ENCODE measurements around the gene MAP3K10.
"Not testable (repeated sequence)": the region's sequence is repeated elsewhere in the genome, so short reads cannot be mapped to it uniquely, and the experiment has no call there.

Gene MAP3K10

DNA sequence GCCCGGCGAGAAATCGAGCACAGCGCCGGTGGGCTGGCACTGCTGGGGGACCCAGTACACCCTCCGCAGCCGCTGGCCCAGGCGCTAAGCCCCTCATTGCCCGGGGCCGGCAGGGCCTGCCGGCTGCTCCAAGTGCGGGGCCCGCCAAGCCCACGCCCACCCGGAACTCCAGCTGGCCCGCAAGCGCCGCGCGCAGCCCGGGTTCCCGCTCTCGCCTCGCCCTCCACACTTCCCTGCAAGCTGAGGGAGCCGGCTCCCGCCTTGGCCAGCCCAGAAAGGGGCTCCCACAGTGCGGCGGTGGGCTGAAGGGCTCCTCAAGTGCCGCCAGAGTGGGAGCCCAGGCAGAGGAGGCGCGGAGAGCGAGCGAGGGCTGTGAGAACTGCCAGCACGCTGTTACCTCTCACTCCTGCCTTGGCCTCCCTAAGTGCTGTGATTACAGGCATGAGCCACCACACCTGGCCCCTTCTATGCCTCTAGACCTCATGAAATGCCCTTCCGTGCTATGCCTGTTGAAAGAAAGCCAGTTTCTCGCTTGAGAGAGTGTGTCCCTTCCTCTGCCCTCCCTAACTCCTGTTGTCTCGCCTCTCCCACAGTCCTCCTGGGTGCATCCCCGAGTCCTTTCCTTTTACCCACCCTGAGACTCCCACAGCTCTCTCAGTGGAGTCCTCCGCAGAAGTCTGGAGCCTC is 20.8 kb upstream of the MAP3K10 start:
- intact Hi-C loops (cut with DNase I); DNase-seq: not testable (repeated sequence)

DNA sequence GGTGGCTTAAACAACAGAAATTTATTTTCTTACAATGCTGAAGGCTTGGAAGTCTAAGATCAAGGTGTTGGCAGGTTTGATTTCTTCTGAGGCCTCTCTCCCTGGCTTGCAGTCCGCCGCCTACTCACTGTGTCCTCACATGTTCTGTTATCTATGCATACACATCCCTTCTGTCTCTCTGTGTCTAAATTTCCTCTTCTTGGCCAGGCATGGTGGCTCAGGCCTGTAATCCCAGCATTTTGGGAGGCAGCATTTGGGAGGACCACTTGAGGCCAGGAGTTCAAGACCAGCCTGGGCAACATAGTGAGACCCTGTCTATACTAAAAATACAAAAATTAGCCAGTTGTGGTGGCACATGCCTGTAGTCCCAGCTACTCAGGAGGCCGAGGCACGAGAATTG is 19.9 kb upstream of the MAP3K10 start:
- intact Hi-C loops (cut with DNase I), result not testable (repeated sequence)
- DNase-seq, result peak in 2 of 10 donors; percentile 32 to 83

DNA sequence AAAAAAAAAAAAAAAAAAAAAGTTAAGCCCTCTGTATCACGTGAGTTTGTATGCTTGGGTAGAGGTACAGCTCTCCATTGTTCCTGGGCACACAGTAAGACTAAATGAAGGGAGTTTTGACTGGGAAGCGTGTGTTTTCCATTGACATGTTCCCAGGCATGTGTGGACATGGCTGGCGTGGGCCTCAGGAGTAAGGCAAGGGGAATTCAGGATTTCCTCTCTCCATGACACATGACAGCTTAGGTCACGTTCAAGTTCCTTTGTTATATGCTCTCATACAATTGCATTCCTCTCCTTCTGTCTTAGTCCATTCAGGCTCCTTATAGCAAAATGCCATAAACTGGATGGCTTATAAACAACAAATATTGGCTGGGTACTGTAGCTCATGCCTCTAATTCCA is 17.1 kb upstream of the MAP3K10 start:
- no peak for DNase-seq
- intact Hi-C loops (cut with DNase I), result no loop called here

DNA sequence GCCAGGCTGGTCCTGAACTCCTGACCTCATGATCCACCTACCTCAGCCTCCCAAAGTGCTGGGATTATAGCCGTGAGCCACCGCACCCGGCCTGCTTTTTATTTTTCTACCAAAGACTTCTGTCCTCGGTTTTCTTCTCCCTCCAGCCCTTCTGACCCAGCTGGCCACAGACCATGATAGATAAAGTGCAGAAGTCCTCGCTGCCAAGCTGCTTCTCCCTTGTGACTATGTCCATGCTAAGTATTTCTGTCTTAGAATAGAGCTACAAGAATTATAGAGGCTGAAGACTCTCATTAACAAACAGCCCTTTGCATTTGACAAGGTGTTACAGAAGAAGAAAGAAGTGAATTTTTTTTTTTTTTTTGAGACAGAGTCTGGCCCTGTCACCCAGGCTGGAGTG is 15.4 kb upstream of the MAP3K10 start:
- intact Hi-C loops (cut with DNase I), result no loop called here
- no peak for DNase-seq

DNA sequence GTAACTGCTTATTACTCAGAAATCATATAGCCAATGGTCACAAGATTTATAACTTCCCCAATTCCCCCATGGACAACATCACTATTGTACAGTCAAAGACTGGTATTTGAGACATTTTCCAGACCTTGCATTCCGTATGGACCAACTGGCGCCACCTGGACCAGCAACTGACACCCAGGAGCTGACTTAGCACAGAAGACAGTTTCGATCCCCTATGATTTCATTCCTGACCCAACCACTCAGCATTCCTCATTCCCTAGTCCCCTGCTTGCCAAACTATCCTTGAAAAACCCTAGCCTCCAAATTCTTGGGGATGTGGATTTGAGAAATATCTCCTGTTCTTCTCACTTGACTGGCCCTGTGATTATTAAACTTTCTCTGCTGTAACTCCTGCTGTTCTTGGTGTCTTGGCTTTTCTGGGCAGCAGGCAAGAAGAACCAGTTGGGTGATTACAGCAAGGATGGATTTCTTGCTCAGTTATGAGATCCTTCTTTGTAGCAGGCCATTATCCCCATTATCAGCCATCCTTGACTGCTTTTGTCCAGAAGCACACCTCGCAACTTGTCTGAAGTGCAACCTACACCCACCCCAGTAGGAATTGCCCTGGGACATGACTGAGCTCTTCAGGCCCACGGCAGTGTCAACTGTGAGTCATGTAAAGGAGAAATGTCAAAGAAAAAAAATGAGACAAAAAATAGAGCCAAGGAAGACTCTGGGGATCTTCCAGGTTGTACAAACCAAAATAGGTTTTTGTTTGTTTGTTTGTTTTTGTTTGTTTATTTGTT is 13.7 kb upstream of the MAP3K10 start:
- intact Hi-C loops (cut with DNase I), result no loop called here

DNA sequence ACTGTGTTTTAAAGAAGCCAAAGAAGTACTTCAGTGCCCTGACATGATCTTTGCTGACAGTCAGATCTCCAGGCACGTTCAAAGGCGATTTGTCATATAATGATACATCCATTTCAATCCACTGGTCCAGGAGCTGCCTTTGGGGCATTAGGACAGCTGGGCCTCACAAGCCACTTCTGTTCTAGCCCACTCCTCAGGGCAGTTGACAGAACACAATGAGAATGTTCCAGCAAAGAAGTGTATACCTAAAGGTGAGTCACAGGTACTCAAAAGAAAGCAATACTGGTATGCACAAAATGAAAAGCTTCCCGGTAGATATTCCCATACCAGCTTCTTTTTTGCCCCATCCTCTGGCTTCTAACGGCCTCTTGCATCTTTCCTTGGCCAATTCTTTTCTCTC is 12.5 kb upstream of the MAP3K10 start:
- intact Hi-C loops (cut with DNase I), result no loop called here
- peak in 1 of 10 donors; percentile 1 for DNase-seq

More for the DNA sequence above, 13.7 kb upstream of the MAP3K10 start:
- DNase-seq, result no peak

DNA sequence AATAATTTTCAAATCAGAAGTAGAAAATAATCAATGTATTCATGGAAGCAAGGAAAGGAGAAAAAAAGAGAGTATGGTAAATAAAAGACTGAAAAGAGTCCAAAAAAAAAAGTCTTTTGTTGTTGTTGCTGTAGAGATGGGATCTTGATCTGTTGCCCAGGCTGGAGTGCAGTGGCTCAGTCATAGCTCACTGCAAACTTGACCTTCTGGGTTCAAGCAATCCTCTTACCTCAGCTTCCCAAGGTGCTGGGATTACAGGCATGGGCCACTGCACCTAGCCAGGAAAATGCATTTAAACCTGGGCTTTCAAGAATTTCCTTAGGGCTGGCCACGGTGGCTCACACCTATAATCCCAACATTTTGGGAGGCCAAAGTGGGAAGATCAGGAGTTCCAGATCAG is 7.0 kb upstream of the MAP3K10 start:
- peak in 1 of 10 donors; percentile 2 for DNase-seq
- intact Hi-C loops (cut with DNase I), result no loop called here

DNA sequence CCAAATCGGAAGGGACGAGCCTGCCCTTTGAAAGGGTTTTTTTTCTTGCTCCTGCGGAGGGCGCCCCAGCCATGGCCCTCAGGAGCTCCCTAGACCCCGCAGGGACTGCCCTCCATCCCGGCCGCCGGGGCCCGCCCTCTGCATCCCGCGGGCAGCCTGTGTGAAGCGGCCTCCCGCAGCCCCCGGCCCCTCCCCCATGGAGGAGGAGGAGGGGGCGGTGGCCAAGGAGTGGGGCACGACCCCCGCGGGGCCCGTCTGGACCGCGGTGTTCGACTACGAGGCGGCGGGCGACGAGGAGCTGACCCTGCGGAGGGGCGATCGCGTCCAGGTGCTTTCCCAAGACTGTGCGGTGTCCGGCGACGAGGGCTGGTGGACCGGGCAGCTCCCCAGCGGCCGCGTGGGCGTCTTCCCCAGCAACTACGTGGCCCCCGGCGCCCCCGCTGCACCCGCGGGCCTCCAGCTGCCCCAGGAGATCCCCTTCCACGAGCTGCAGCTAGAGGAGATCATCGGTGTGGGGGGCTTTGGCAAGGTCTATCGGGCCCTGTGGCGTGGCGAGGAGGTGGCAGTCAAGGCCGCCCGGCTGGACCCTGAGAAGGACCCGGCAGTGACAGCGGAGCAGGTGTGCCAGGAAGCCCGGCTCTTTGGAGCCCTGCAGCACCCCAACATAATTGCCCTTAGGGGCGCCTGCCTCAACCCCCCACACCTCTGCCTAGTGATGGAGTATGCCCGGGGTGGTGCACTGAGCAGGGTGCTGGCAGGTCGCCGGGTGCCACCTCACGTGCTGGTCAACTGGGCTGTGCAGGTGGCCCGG is 815 bp downstream of the MAP3K10 start:
- intact Hi-C loops (cut with DNase I), result loop anchor here (2.0 kb wide), 1 partner anchor 27 kb away; the partner anchor contains the start of gene TTC9B
- DNase-seq, result peak in 3 of 10 donors; percentile 75 to 82 (median 77)

DNA sequence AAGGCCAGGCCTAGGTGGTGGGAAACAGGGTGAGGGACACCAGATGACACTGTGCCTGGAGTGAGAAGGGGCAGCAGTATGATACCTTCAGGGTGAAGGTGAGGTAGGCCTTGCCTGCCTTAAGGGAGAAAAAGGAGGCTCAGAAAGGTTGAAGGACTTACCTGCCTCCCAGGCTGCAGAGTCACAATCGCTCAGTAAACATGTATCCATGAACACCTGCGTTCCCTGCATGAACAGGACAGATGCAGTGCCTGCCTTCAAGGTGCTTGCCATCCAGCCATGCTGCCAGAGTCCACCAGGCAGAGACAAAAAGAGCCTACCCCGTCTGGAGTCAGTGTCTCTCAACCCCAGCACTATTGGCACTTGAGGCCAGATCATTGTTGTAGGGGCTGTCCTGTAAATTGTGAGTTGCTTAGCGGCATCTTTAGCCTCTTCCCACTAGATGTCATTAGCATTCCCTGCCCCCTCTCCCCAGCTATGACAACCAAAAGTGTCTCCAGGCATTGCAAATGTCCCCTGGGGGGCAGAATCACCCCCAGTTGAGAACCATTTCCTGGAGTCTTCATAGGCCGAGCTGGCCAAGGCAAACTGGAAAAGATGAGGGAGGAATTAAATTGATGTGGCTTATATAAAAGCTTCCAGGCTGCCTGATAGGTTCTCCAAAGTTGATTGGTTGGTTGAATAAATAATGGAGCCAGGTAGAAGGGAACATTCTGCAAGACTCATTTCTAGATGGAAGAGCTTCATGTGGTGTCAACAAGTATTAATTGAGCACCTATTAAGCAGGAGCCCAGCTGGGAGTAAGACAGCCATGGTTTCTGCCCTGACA is 1.7 kb downstream of the MAP3K10 start:
- intact Hi-C loops (cut with DNase I), result no loop called here
- DNase-seq, result no peak

DNA sequence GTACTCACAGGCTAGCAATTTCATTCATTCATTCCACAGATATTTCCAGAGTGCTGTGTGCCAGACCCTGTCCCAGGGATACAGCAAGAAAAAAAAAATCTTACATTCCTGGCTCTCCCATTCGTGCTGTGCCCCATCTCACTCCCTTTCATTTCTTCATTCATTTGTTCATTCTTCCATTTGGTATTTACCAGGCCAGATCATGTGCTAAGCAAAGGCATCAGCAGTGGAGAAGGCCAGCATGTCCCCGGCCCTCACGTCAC is 2.3 kb downstream of the MAP3K10 start:
- intact Hi-C loops (cut with DNase I), result no loop called here
- DNase-seq, result no peak

DNA sequence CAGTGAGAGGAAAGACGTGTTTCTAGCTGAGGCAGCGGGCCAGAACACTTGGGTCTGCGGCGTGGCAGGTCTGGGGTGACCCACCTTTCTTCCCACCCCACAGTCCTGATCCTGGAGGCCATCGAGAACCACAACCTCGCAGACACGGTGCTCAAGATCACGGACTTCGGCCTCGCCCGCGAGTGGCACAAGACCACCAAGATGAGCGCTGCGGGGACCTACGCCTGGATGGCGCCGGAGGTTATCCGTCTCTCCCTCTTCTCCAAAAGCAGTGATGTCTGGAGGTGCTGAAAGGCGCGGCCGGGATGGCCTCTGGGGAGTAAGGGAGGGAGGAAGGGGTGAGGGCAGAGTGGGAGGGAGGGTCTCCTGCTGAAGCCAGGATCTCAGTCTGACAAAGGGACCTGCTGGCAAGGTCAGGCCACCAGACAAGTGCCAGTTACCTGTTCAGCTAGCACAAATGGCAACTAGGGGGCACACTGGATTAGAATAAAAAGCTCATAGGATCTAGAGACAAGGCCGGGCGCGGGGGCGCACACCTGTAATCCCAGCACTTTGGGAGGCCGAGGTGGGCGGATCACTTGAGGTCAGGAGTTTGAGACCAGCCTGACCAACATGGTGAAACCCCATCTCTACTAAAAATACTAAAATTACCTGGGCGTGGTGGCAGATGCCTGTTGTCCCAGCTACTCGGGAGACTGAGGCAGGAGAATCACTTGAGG is 7.2 kb downstream of the MAP3K10 start:
- no peak for DNase-seq
- intact Hi-C loops (cut with DNase I), result no loop called here

DNA sequence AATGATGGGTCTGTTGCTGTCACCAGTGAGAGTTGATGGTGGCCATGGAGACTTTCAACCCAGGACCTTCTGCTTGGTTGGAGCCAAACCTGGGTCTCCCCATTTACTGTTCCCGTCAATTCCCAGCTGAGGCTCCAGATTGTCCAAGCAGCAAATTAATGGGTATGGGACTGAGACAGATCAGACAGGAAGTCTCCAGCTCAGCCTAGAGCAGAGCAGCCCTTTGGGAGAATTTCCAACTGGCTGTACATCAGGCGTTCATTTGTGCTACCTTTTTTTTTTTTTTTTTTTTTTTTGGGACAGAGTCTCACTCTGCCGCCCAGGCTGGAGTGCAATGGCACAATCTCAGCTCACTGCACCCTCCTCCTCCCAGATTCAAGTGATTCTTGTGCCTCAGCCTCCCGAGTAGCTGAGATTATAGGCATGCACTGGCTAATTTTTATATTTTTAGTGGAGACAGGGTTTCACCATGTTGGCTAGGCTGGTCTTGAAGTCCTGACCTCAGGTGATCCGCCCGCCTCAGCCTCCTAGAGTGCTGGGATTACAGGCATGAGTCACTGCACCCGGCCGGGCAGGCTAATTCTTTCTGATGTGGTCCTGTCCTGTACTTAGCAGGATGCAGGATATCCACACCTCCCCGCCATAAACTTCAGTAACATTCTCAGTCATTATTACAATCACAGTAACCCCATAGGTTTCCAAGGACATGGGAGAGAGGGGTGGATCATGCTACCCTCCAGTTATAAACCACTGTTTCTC is 9.3 kb downstream of the MAP3K10 start:
- DNase-seq, result no peak
- intact Hi-C loops (cut with DNase I), result no loop called here

DNA sequence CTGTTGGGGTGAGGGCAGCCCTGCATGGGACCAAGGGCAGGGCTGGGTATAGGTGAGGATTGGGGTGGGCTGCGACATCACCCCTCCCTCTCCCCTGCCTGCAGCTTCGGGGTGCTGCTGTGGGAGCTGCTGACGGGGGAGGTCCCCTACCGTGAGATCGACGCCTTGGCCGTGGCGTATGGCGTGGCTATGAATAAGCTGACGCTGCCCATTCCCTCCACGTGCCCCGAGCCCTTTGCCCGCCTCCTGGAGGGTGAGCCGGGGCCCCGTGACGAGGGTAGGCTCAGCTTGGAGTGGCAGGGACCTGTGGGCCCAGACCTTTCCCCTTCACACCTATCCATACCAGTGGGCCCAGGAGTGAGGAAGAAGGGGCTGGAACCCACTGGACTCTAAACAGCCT is 13.2 kb downstream of the MAP3K10 start:
- DNase-seq, result no peak

DNA sequence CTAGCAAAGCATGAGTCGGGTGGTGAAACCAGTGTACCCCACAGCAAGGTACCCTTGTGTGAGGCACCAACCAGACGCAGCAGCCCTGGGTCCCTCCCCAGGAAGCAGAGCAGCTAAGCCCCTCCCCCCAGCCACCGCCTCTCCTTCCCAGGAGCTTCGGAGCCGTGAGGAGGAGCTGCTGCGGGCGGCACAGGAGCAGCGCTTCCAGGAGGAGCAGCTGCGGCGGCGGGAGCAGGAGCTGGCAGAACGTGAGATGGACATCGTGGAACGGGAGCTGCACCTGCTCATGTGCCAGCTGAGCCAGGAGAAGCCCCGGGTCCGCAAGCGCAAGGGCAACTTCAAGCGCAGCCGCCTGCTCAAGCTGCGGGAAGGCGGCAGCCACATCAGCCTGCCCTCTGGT is 14.5 kb downstream of the MAP3K10 start:
- intact Hi-C loops (cut with DNase I), result no loop called here
- peak in 1 of 10 donors; percentile 55 for DNase-seq

More for the DNA sequence above, 13.2 kb downstream of the MAP3K10 start:
- intact Hi-C loops (cut with DNase I), result no loop called here

DNA sequence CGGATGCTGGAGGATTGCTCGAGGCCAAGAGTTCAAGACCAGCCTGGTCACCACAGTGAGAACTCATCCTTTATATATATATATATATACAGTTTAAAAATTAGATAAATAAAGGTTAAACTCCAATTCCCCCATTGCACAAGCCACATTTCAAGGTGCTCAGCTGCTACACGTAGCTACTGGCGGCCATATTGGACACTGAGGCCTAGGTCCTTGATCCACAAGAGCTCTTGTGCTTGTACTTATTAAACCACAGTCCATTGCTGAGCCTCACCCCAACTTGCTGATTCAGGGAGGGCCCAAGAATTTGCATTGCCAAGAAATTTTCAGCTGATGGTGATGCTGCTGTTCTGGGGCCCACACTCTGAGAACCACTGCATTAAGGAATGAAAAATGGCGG is 17.4 kb downstream of the MAP3K10 start:
- DNase-seq, result no peak
- intact Hi-C loops (cut with DNase I), result no loop called here

DNA sequence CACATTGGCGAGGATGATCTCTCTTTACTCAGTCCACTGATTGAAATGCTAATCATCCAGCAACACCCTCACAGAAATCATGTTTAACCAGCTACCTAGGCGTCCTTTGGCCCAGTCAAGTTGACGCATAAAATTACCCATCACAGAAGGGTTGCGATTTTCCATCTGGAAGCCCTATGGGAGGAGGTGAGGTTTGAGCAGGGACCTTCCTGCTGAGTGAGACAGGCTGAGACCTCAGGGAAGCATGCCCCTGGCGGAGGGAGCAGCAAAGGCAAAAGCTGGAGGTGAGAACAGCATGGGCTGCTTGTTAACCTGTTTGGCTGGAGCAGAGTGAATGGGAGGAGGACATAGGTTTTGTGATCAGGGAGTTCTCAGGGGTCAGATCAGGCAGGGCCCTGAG is 19.7 kb downstream of the MAP3K10 start:
- no peak for DNase-seq
- intact Hi-C loops (cut with DNase I), result no loop called here

DNA sequence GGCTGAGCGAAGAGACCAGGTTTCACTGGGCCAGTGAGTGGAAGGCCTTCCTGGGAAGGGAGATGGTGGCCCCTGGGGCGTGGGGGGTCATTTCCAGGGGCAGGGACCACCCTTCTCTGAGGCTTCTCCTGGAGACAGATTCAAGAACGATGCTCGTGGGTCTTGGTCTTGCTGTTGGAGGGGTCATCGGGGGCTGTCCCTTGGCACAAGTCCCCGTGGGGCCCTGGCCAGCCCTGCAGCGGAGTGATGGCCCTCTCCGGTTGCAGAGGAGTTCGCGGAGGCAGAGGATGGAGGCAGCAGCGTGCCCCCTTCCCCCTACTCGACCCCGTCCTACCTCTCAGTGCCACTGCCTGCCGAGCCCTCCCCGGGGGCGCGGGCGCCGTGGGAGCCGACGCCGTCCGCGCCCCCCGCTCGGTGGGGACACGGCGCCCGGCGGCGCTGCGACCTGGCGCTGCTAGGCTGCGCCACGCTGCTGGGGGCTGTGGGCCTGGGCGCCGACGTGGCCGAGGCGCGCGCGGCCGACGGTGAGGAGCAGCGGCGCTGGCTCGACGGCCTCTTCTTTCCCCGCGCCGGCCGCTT is 22.1 kb downstream of the MAP3K10 start:
- DNase-seq, result no peak
- intact Hi-C loops (cut with DNase I), result no loop called here

DNA sequence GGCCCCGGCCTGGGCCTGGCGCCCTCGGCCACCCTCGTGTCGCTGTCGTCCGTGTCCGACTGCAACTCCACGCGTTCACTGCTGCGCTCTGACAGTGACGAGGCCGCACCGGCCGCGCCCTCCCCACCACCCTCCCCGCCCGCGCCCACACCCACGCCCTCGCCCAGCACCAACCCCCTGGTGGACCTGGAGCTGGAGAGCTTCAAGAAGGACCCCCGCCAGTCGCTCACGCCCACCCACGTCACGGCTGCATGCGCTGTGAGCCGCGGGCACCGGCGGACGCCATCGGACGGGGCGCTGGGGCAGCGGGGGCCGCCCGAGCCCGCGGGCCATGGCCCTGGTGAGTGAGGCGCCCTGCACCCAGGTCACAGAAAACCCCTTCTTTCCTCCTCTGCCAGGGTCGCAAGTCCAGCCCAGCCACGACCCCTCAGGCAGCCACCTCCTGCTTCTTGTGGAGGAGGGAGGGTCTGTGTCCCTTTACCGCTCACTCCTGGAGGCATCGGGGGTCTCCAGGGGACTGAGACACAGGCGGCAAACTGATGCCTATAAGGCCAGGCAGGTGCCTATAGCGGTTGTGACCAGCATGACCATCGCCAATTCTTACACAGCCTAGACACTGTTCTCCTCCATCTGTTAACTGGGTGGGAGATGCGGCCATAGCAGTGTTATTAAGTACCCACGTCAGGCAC is 22.8 kb downstream of the MAP3K10 start:
- DNase-seq, result no peak
- intact Hi-C loops (cut with DNase I), result no loop called here
